Osteocyte (in vitro differentiated cells): ENCODE measurements around the gene MRGPRF. TPM values are rescaled to one million over a fixed set of nuclear protein-coding genes. Genes with fewer than 3 reads are reported as not detected.
"Not testable (repeated sequence)": the region's sequence is repeated elsewhere in the genome, so short reads cannot be mapped to it uniquely, and the experiment has no call there.

Experiments
- DNase-seq: peaks from one replicate; pipeline ENCODE4 v3.0.0; 2021; ENCODE audit warnings: mixed read lengths; ENCODE audit not compliant: unreplicated experiment; ENCODE audit errors: extremely low spot score
- H3K27ac Mint-ChIP-seq: one replicate; pipeline ENCODE4 v1.8.0; 2021; ENCODE audit warnings: mild to moderate bottlenecking, mixed read lengths; ENCODE audit not compliant: unreplicated experiment
- H3K27me3 Mint-ChIP-seq: one replicate; pipeline ENCODE4 v1.8.0; 2021; ENCODE audit warnings: mixed read lengths; ENCODE audit not compliant: unreplicated experiment
- H3K36me3 Mint-ChIP-seq: one replicate; pipeline ENCODE4 v1.8.0; 2021; ENCODE audit warnings: mixed read lengths; ENCODE audit not compliant: unreplicated experiment
- H3K4me1 Mint-ChIP-seq: one replicate; pipeline ENCODE4 v1.8.0; 2021; ENCODE audit warnings: mixed read lengths; ENCODE audit not compliant: unreplicated experiment
- H3K4me3 Mint-ChIP-seq: one replicate; pipeline ENCODE4 v1.8.0; 2021; ENCODE audit warnings: mild to moderate bottlenecking, moderate library complexity, mixed read lengths; ENCODE audit not compliant: unreplicated experiment
- H3K9me3 Mint-ChIP-seq: one replicate; pipeline ENCODE4 v1.8.0; 2021; ENCODE audit warnings: mixed read lengths; ENCODE audit not compliant: unreplicated experiment
- CTCF ChIP-seq: fragments of 200-600 bp; sonication (generic); IDR thresholded peaks from 2 replicates; pipeline ENCODE4 v1.5.0; 2021; ENCODE audit warnings: antibody characterized with exemption, mild to moderate bottlenecking, moderate library complexity
- total RNA-seq: library from RNA; stranded (reverse); gene quantifications from 2 replicates; pipeline ENCODE4 v1.2.1, GENCODE V29; 2021

Gene MRGPRF
- total RNA-seq, 1 donor from 2014 or later: 7.0 TPM

- peak overlapping the region; percentile 97 for H3K27ac Mint-ChIP-seq
Measured at GRCh38 chr11:69002570-69003231, 10.3 kb downstream of the MRGPRF start.

GRCh38 chr11:69002110-69002569 lies 10.9 kb downstream of the MRGPRF start:
- no peaks in the 10 kb centered on the region for H3K27me3 Mint-ChIP-seq
- no peak for DNase-seq
- H3K36me3 Mint-ChIP-seq: peaks cover 5% of the 10 kb centered on the region
- no peak for TF ChIP-seq CTCF
- H3K4me3 Mint-ChIP-seq: no peak overlapping the region
- peaks cover 58% of the 10 kb centered on the region for H3K4me1 Mint-ChIP-seq
- no peaks in the 10 kb centered on the region for H3K9me3 Mint-ChIP-seq
- H3K27ac Mint-ChIP-seq: peak overlapping the region; percentile 97

More at GRCh38 chr11:69002570-69003231, 10.3 kb downstream of the MRGPRF start:
- no peak overlapping the region for H3K4me3 Mint-ChIP-seq
- no peaks in the 10 kb centered on the region for H3K9me3 Mint-ChIP-seq
- no peak for TF ChIP-seq CTCF
- H3K4me1 Mint-ChIP-seq: peaks cover 64% of the 10 kb centered on the region
- peaks cover 5% of the 10 kb centered on the region for H3K36me3 Mint-ChIP-seq
- H3K27me3 Mint-ChIP-seq: no peaks in the 10 kb centered on the region
- no peak for DNase-seq

DNA sequence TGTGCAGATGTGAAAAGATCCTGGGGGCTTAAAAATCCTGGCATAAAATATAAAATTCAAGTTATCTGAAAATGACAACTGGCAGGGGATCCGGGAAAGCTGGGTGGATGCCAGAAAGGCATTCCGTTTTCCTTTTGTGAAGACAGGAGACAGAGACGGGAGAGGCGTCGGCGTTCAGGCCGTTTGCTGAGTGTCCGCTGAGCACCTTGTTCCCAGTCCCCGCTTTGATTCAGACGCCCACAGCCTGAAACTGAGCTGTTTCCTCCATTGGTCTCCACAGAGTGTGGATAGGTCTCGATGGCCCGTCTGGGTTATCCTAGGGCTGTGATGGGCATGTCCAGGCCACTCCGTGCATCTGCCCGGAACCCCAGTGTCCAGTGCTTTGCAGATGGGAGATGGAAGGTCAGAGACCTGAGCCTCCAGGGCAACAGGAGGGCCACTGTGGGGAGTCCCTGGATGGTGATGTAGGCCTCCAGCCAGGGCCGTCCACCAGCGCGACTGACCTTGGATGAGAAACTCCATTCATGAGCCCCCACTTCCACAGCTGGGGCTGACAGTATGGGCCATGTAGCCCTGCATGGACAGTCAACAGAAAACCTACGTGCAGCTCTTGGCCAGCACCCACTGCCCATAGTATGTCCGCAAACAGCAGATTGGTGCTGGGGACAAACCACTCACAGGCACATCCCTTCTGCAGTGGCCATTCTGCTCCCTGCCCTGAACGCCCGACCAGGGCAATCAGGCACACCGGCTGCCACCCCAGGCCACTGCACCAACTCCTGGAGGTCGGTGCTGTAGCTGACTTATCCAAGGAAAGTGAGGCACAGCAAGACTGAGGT lies 11.6 kb downstream of the MRGPRF start:
- Mint-ChIP-seq H3K4me3 (no peak overlapping the region), H3K4me1 (peaks cover 55% of the 10 kb centered on the region), H3K9me3 (no peaks in the 10 kb centered on the region), H3K27me3 (no peaks in the 10 kb centered on the region), H3K36me3 (peaks cover 5% of the 10 kb centered on the region), H3K27ac (peak overlapping the region; percentile 97)
- TF ChIP-seq CTCF: no peak
- no peak for DNase-seq

- Mint-ChIP-seq H3K4me3 (no peak overlapping the region), H3K27ac (peak overlapping the region; percentile 97), H3K27me3 (no peaks in the 10 kb centered on the region), H3K36me3 (peaks cover 5% of the 10 kb centered on the region), H3K9me3 (no peaks in the 10 kb centered on the region), H3K4me1 (peaks cover 56% of the 10 kb centered on the region)
- peak; percentile 69 for TF ChIP-seq CTCF
- DNase-seq: no peak
Measured at GRCh38 chr11:69000831-69001242, 12.2 kb downstream of the MRGPRF start.

- H3K4me3 Mint-ChIP-seq: no peak overlapping the region
- peak overlapping the region; percentile 97 for H3K27ac Mint-ChIP-seq
- no peak for DNase-seq
- H3K36me3 Mint-ChIP-seq: peaks cover 2% of the 10 kb centered on the region
- H3K27me3 Mint-ChIP-seq: no peaks in the 10 kb centered on the region
- no peak for TF ChIP-seq CTCF
- no peaks in the 10 kb centered on the region for H3K9me3 Mint-ChIP-seq
- H3K4me1 Mint-ChIP-seq: peaks cover 60% of the 10 kb centered on the region
Measured at GRCh38 chr11:69000391-69000790, 12.7 kb downstream of the MRGPRF start.

GRCh38 chr11:68999748-69000355 lies 13.2 kb downstream of the MRGPRF start:
- Mint-ChIP-seq H3K4me1 (peaks cover 61% of the 10 kb centered on the region), H3K27ac (peak overlapping the region; percentile 97)
- not testable (repeated sequence) for DNase-seq, H3K9me3 Mint-ChIP-seq, H3K4me3 Mint-ChIP-seq, H3K36me3 Mint-ChIP-seq, H3K27me3 Mint-ChIP-seq
